MM.1S (cell line): ENCODE data around the gene SELL.

Source experiments
- EZH2 ChIP-seq: fragments of 300-600 bp; sonication (generic); optimal IDR thresholded peaks from 2 replicates; pipeline ENCODE3; 2017; ENCODE audit warnings: low read depth, mild to moderate bottlenecking, antibody characterized with exemption, low read length, mixed read lengths
- TF ChIP-seq, protein P1 (sequence below): fragments of 300-600 bp; sonication (generic); IDR thresholded peaks from 2 replicates; pipeline ENCODE4 v1.5.1; 2016; ENCODE audit warnings: antibody characterized with exemption, low read length, mixed read lengths

DNA sequence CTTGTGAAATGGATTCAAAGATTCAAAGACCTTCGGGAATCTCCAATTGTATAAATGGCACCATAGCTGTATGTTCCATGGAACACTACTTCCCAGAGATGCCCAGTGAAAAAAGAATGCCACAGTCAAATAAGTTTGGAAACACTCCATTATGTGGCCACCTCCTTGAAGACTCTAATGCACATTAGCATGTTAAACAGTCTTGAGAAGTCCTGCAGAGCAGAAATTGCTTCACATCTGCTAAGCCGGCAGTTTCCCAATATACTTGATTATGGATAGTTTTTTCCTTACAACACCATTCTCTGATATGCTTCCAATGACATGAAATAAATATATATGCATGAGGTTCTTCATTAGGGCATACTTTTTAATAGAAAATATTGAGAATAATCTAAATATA is 35.1 kb upstream of the SELL start:
- TF ChIP-seq, protein P1, sequence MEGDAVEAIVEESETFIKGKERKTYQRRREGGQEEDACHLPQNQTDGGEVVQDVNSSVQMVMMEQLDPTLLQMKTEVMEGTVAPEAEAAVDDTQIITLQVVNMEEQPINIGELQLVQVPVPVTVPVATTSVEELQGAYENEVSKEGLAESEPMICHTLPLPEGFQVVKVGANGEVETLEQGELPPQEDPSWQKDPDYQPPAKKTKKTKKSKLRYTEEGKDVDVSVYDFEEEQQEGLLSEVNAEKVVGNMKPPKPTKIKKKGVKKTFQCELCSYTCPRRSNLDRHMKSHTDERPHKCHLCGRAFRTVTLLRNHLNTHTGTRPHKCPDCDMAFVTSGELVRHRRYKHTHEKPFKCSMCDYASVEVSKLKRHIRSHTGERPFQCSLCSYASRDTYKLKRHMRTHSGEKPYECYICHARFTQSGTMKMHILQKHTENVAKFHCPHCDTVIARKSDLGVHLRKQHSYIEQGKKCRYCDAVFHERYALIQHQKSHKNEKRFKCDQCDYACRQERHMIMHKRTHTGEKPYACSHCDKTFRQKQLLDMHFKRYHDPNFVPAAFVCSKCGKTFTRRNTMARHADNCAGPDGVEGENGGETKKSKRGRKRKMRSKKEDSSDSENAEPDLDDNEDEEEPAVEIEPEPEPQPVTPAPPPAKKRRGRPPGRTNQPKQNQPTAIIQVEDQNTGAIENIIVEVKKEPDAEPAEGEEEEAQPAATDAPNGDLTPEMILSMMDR, result no peak
- TF ChIP-seq EZH2, result no peak
